Urinary bladder (tissue), 4 donors: ENCODE results near the gene MYT1. TPM values are rescaled to one million over a fixed set of nuclear protein-coding genes. Genes with fewer than 3 reads are reported as not detected.

ENCODE experiments used
- DNase-seq: peaks from one replicate; pipeline ENCODE4 v3.0.0-alpha.2; 2015; ENCODE audit errors: extremely low spot score
- H3K27ac ChIP-seq: one replicate; pipeline ENCODE4 v1.5.1; 2013; ENCODE audit warnings: low read depth, mild to moderate bottlenecking, moderate library complexity
- H3K36me3 ChIP-seq: one replicate; pipeline ENCODE4 v1.6.1; 2013; ENCODE audit warnings: mild to moderate bottlenecking, moderate library complexity; ENCODE audit not compliant: insufficient read depth
- H3K4me1 ChIP-seq: one replicate; pipeline ENCODE4 v1.6.1; 2013; ENCODE audit warnings: mild to moderate bottlenecking, moderate library complexity; ENCODE audit not compliant: insufficient read depth
- H3K4me3 ChIP-seq: one replicate; pipeline ENCODE4 v1.5.1; 2013; ENCODE audit warnings: low read depth, low read length
- WGBS: extraction: QIAGEN DNeasy Blood & Tissue Kit; methylation state at CpG from one replicate; pipeline ENCODE4 v1.1.7; 2013; 5-methylcytosine and 5-hydroxymethylcytosine counted together
- polyA plus RNA-seq: library from polyadenylated mRNA; stranded (reverse); fragments of 200-250 nt; gene quantifications from one replicate; pipeline ENCODE4 v1.2.3, GENCODE V29; 2013
- total RNA-seq: library from RNA; depleted of rRNA; stranded (reverse); fragments of >200 nt; gene quantifications from one replicate; pipeline ENCODE4 v1.2.3, GENCODE V29; 2014
- donor health status: healthy with polysubstance abuse.
- donor health status: healthy.

The MYT1 gene
- total and polyA plus RNA-seq, 2 donors, result 0.13 to 0.48 TPM

GRCh38 chr20:64145458-64146300, 18.6 kb upstream of the MYT1 start:
- Histone ChIP-seq H3K36me3 (no peaks in the 10 kb centered on the region), H3K4me3 (no peak overlapping the region), H3K27ac (no peak overlapping the region), H3K4me1 (no peaks in the 10 kb centered on the region)
- 90% methylated on average over 17 of the region's 17 CpGs for WGBS
- no peak for DNase-seq

- Histone ChIP-seq H3K4me3 (no peak overlapping the region), H3K27ac (no peak overlapping the region), H3K4me1 (no peaks in the 10 kb centered on the region), H3K36me3 (no peaks in the 10 kb centered on the region)
- DNase-seq, result no peak
- 54% methylated on average over 7 of the region's 7 CpGs for WGBS
Measured at GRCh38 chr20:64146301-64146935, 17.8 kb upstream of the MYT1 start.

GRCh38 chr20:64146936-64147477, 17.2 kb upstream of the MYT1 start:
- WGBS, result 77% methylated on average over 12 of the region's 12 CpGs

GRCh38 chr20:64148581-64148980, 15.7 kb upstream of the MYT1 start:
- WGBS, result 72% methylated on average over 5 of the region's 5 CpGs
- no peaks in the 10 kb centered on the region for H3K36me3 ChIP-seq
- DNase-seq, result no peak
- no peak overlapping the region for H3K27ac ChIP-seq
- H3K4me1 ChIP-seq, result no peaks in the 10 kb centered on the region
- no peak overlapping the region for H3K4me3 ChIP-seq

More at GRCh38 chr20:64146936-64147477, 17.2 kb upstream of the MYT1 start:
- Histone ChIP-seq H3K36me3 (no peaks in the 10 kb centered on the region), H3K4me3 (no peak overlapping the region), H3K27ac (no peak overlapping the region), H3K4me1 (no peaks in the 10 kb centered on the region)
- DNase-seq, result no peak

GRCh38 chr20:64149141-64149540, 15.1 kb upstream of the MYT1 start:
- Histone ChIP-seq H3K4me1 (no peaks in the 10 kb centered on the region), H3K36me3 (no peaks in the 10 kb centered on the region), H3K27ac (no peak overlapping the region), H3K4me3 (no peak overlapping the region)
- 84% methylated on average over 7 of the region's 7 CpGs for WGBS
- DNase-seq, result no peak

- H3K27ac ChIP-seq, result no peak overlapping the region
- 88% methylated on average over 26 of the region's 26 CpGs for WGBS
- H3K4me1 ChIP-seq, result no peaks in the 10 kb centered on the region
- no peaks in the 10 kb centered on the region for H3K36me3 ChIP-seq
- no peak for DNase-seq
- no peak overlapping the region for H3K4me3 ChIP-seq
Measured at GRCh38 chr20:64149809-64150560, 14.3 kb upstream of the MYT1 start.

GRCh38 chr20:64150756-64151632, 13.3 kb upstream of the MYT1 start:
- Histone ChIP-seq H3K4me1 (no peaks in the 10 kb centered on the region), H3K27ac (no peak overlapping the region), H3K36me3 (no peaks in the 10 kb centered on the region), H3K4me3 (no peak overlapping the region)
- DNase-seq, result no peak
- WGBS, result 75% methylated on average over 13 of the region's 13 CpGs

- no peak overlapping the region for H3K4me3 ChIP-seq
- WGBS, result 65% methylated on average over 24 of the region's 24 CpGs
- H3K27ac ChIP-seq, result no peak overlapping the region
- H3K36me3 ChIP-seq, result no peaks in the 10 kb centered on the region
- no peaks in the 10 kb centered on the region for H3K4me1 ChIP-seq
- no peak for DNase-seq
Measured at GRCh38 chr20:64151633-64152530, 12.4 kb upstream of the MYT1 start.

- DNase-seq, result no peak
- H3K4me1 ChIP-seq, result no peaks in the 10 kb centered on the region
- no peak overlapping the region for H3K27ac ChIP-seq
- WGBS, result 79% methylated on average over 9 of the region's 9 CpGs
- no peak overlapping the region for H3K4me3 ChIP-seq
- no peaks in the 10 kb centered on the region for H3K36me3 ChIP-seq
Measured at GRCh38 chr20:64152906-64153305, 11.3 kb upstream of the MYT1 start.

GRCh38 chr20:64153410-64153809, 10.8 kb upstream of the MYT1 start:
- H3K27ac ChIP-seq, result no peak overlapping the region
- WGBS, result 62% methylated on average over 2 of the region's 2 CpGs
- H3K4me3 ChIP-seq, result no peak overlapping the region
- H3K36me3 ChIP-seq, result no peaks in the 10 kb centered on the region
- H3K4me1 ChIP-seq, result no peaks in the 10 kb centered on the region
- DNase-seq, result no peak

GRCh38 chr20:64153861-64154589, 10.2 kb upstream of the MYT1 start:
- H3K4me3 ChIP-seq, result no peak overlapping the region
- H3K4me1 ChIP-seq, result no peaks in the 10 kb centered on the region
- H3K36me3 ChIP-seq, result no peaks in the 10 kb centered on the region
- WGBS, result 83% methylated on average over 20 of the region's 20 CpGs
- DNase-seq, result no peak
- no peak overlapping the region for H3K27ac ChIP-seq
